GM10266 (cell line): ENCODE data around the gene CLDN24.

Experiments
- DNase-seq: peaks from one replicate; pipeline ENCODE4 v3.0.0; 2012; ENCODE audit errors: extremely low spot score
- TF ChIP-seq, protein P1 (sequence below): IDR thresholded peaks from 2 replicates; pipeline ENCODE4 v1.5.1; 2012; ENCODE audit warnings: mild to moderate bottlenecking, low read depth; ENCODE audit not compliant: control insufficient read depth, insufficient read depth; ENCODE audit errors: missing control alignments

Gene CLDN24

DNA sequence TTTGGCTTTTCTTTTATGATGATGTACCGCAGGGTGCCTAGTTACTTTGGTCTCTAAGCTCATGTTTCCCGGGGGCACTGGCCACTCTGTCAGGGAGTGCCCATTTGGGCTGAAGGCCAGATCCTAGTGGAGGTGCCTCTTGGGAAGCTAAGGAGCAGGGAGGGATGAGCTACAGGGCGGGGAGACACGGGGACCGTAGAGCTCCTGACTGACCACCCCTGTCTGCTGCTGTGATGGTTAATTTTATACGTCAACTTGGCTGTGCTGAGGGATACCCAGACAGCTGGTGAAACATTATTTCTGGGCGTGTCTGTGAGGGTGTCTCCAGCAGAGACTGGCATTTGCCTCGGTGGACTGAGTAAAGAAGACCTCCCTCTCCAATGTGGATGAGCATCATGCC, 24.9 kb upstream of the CLDN24 start:
- TF ChIP-seq, protein P1, sequence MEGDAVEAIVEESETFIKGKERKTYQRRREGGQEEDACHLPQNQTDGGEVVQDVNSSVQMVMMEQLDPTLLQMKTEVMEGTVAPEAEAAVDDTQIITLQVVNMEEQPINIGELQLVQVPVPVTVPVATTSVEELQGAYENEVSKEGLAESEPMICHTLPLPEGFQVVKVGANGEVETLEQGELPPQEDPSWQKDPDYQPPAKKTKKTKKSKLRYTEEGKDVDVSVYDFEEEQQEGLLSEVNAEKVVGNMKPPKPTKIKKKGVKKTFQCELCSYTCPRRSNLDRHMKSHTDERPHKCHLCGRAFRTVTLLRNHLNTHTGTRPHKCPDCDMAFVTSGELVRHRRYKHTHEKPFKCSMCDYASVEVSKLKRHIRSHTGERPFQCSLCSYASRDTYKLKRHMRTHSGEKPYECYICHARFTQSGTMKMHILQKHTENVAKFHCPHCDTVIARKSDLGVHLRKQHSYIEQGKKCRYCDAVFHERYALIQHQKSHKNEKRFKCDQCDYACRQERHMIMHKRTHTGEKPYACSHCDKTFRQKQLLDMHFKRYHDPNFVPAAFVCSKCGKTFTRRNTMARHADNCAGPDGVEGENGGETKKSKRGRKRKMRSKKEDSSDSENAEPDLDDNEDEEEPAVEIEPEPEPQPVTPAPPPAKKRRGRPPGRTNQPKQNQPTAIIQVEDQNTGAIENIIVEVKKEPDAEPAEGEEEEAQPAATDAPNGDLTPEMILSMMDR: no peak

DNA sequence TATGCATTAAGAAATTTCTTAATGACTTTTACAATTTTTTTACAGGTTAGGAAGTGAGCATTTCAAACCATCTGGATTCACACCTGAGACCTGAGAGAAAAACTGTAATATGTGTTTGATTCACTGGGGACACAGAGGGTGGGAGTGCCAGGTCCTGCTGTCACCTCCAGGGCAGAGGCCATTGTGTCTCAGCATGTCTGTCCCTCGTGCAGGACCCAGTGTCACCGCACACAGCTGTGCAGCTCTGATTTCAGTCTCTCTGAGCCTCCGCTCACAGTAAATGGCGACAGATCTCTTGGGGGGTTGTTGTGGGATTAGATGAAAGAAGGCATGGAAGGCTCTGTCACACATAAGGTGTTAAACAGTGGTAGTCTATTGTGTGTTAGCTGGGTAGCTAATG, 23.0 kb upstream of the CLDN24 start:
- TF ChIP-seq, protein P1: no peak
- DNase-seq: no peak

More for the DNA sequence above, 24.9 kb upstream of the CLDN24 start:
- no peak for DNase-seq

- TF ChIP-seq, protein P1: no peak
- DNase-seq: no peak
Measured at GRCh38 chr4:183344523-183345255, 22.5 kb upstream of the CLDN24 start.

DNA sequence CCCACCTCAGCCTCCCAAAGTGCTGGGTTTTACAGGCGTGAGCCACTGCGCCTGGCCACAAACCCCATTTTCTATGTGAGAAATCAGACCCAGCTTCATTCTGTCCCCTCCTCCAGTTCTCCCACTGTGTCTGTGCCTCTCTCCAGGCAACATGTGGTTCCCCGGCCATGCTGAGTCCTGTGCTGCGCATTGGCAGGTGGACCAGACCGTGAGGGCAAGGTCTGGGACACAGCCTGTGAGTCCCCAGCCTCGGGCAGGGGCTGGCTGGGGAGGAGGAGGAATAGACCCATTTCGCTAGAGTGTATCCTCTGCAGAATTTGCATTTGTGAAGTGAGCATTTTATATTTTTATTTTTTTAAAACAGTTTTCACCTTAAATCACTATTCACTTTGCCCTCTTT, 21.5 kb upstream of the CLDN24 start:
- TF ChIP-seq, protein P1: no peak
- DNase-seq: no peak

GRCh38 chr4:183342541-183343533, 20.6 kb upstream of the CLDN24 start:
- TF ChIP-seq, protein P1: no peak
- DNase-seq: no peak

GRCh38 chr4:183337833-183338232, 15.6 kb upstream of the CLDN24 start:
- no peak for DNase-seq
- TF ChIP-seq, protein P1: no peak
